A673 (cell line): ENCODE measurements around the gene TMEM60.

Experiments
- CTCF ChIP-seq: fragments of 300-800, 200-600 bp; sonication (generic); conservative IDR thresholded peaks from 2 replicates; pipeline ENCODE4 v1.5.1; 2017; ENCODE audit warnings: low read depth, mild to moderate bottlenecking, antibody characterized with exemption, low read length, moderate library complexity, mixed read lengths
- EZH2 ChIP-seq: fragments of 200-600 bp; sonication (generic); IDR thresholded peaks from 2 replicates; pipeline ENCODE4 v1.6.1; 2017; ENCODE audit warnings: borderline replicate concordance, low read depth, mild to moderate bottlenecking, mixed read lengths, antibody characterized with exemption, low read length; ENCODE audit not compliant: poor library complexity, severe bottlenecking

DNA sequence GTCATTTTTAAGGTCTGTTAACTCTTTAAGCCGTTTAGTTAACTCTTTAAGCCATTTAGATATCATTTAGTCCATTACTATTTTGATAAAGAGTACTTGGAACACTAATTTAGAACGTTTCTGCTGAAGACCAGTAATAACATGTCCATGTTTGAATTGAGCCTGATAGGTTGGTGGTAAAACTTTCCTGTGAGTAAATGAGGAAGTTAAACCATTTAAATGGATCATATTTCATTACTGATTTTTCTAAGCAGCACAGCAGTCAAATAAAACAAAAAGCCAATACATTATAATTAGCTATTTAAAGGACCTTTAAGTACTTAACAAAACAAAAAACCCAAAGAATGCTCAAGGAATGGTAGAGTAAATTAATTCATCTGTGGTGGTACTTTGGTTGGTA is 29.8 kb upstream of the TMEM60 start:
- TF ChIP-seq CTCF (no peak), EZH2 (no peak)
